Body of pancreas (tissue), 4 donors: ENCODE results near the gene UBAP1. TPM values are rescaled to one million over a fixed set of nuclear protein-coding genes. Genes with fewer than 3 reads are reported as not detected.

Experiments
- ATAC-seq: fragments of 150-250 bp; one replicate; pipeline ENCODE4 v1.9.1; 2016
- DNase-seq, 4 donors: peaks; one replicate each; pipeline ENCODE4 v3.0.0-alpha.2; 2019
- H3K27ac ChIP-seq, 4 donors: fragments of 200-600 bp; sonication (generic); 1 replicate in 3 of 4; 2 replicates in 1 of 4; pipeline versions ENCODE4 v1.5.1 to v1.6.1; 2016 to 2019; ENCODE audit warnings: mild to moderate bottlenecking in 1 of 4, mixed read lengths in 1 of 4, moderate library complexity in 1 of 4
- H3K27me3 ChIP-seq, 2 donors: fragments of 200-600 bp; sonication (generic); one replicate each; pipeline ENCODE4 v1.6.0; 2016; ENCODE audit warnings: mild to moderate bottlenecking in 1 of 2
- H3K36me3 ChIP-seq, 2 donors: fragments of 200-600 bp; sonication (generic); replicated peaks in 1 of 2; 2 replicates each; pipeline ENCODE4 v1.5.1; 2016; ENCODE audit warnings: low read depth in 2 of 2; ENCODE audit not compliant: insufficient read depth in 1 of 2
- H3K4me1 ChIP-seq: fragments of 200-600 bp; sonication (generic); one replicate; pipeline ENCODE4 v1.6.0; 2016
- H3K4me3 ChIP-seq, 2 donors: fragments of 200-600 bp; sonication (generic); 1 replicate in 1 of 2; 2 replicates in 1 of 2; pipeline ENCODE4 v1.5.1; 2016 to 2019
- H3K9me3 ChIP-seq, 3 donors: fragments of 200-600 bp; sonication (generic); 1 replicate in 2 of 3; 2 replicates in 1 of 3; pipeline ENCODE4 v1.5.1; 2016
- POLR2A ChIP-seq, 3 donors: fragments of 450-650 bp; IDR thresholded peaks; one replicate each; pipeline ENCODE4 v1.6.1; 2016; ENCODE audit warnings: antibody characterized with exemption in 3 of 3, mild to moderate bottlenecking in 2 of 3
- WGBS, 2 donors: methylation state at CpG; one replicate each; pipeline ENCODE4 v1.1.5; 2017; 5-methylcytosine and 5-hydroxymethylcytosine counted together
- intact Hi-C: fragments of 100-400 bp; cut with DNase I; formaldehyde crosslinking; loops from one replicate; pipeline ENCODE4 v1.15.1; 2023
- total RNA-seq, 2 donors: library from RNA; depleted of rRNA; stranded (reverse); fragments of >200 nt; gene quantifications; one replicate each; pipeline ENCODE4 v1.1.0, GENCODE V29; 2016
- TF ChIP-seq, protein P1 (sequence below), 7 experiments: fragments of 450-650 bp in 4 of 7; fragments of 200-600 bp in 3 of 7; sonication (generic) in 3 of 7; IDR thresholded peaks; one replicate each; pipeline ENCODE4 v1.5.1; 2016 to 2019; ENCODE audit warnings: antibody characterized with exemption in 7 of 7

UBAP1 gene
- total RNA-seq, 2 donors from 2014 or later: 18.9 to 19.1 TPM

GRCh38 chr9:34163434-34163833, 15.4 kb upstream of the UBAP1 start:
- intact Hi-C loops: no loop called here
- 77 to 83% methylated on average over 3 of the region's 3 CpGs for WGBS, 2 donors
- H3K9me3 ChIP-seq: no peaks in the 10 kb centered on the region
- H3K4me3 ChIP-seq: no peak overlapping the region
- DNase-seq (no peak), ATAC-seq (no peak)
- H3K27me3 ChIP-seq: no peaks in the 10 kb centered on the region
- no peaks in the 10 kb centered on the region for H3K4me1 ChIP-seq
- no peak for TF ChIP-seq POLR2A (IDR thresholded peaks at IDR 0.05)
- TF ChIP-seq, protein P1, sequence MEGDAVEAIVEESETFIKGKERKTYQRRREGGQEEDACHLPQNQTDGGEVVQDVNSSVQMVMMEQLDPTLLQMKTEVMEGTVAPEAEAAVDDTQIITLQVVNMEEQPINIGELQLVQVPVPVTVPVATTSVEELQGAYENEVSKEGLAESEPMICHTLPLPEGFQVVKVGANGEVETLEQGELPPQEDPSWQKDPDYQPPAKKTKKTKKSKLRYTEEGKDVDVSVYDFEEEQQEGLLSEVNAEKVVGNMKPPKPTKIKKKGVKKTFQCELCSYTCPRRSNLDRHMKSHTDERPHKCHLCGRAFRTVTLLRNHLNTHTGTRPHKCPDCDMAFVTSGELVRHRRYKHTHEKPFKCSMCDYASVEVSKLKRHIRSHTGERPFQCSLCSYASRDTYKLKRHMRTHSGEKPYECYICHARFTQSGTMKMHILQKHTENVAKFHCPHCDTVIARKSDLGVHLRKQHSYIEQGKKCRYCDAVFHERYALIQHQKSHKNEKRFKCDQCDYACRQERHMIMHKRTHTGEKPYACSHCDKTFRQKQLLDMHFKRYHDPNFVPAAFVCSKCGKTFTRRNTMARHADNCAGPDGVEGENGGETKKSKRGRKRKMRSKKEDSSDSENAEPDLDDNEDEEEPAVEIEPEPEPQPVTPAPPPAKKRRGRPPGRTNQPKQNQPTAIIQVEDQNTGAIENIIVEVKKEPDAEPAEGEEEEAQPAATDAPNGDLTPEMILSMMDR (IDR thresholded peaks at IDR 0.05): no peak
- H3K36me3 ChIP-seq: no peaks in the 10 kb centered on the region
- H3K27ac ChIP-seq: no peak overlapping the region

GRCh38 chr9:34169125-34169524, 9.7 kb upstream of the UBAP1 start:
- TF ChIP-seq, protein P1 (IDR thresholded peaks at IDR 0.05): no peak
- no peak for TF ChIP-seq POLR2A (IDR thresholded peaks at IDR 0.05)
- no peak for DNase-seq
- no peaks in the 10 kb centered on the region for H3K27me3 ChIP-seq
- H3K4me3 ChIP-seq: no peak overlapping the region
- H3K27ac ChIP-seq: no peak overlapping the region
- ATAC-seq: no peak
- no peaks in the 10 kb centered on the region for H3K36me3 ChIP-seq
- H3K9me3 ChIP-seq: no peaks in the 10 kb centered on the region
- no peaks in the 10 kb centered on the region for H3K4me1 ChIP-seq
- intact Hi-C loops: no loop called here
- WGBS, 2 donors: 85 to 89% methylated on average over 6 of the region's 6 CpGs

- peak in 1 of 4 donors; percentile 19 for DNase-seq
- Histone ChIP-seq H3K4me1 (no peaks in the 10 kb centered on the region), H3K9me3 (no peaks in the 10 kb centered on the region), H3K4me3 (no peak overlapping the region), H3K36me3 (no peaks in the 10 kb centered on the region), H3K27ac (no peak overlapping the region), H3K27me3 (no peaks in the 10 kb centered on the region)
- intact Hi-C loops: no loop called here
- TF ChIP-seq POLR2A (IDR thresholded peaks at IDR 0.05): no peak
- TF ChIP-seq, protein P1 (IDR thresholded peaks at IDR 0.05): peak in 1 of 7 experiments; percentile 6
- 55% methylated on average over 1 of the region's 1 CpG for WGBS, 2 donors
- no peak for ATAC-seq
Measured at GRCh38 chr9:34170237-34170991, 8.4 kb upstream of the UBAP1 start.

DNA sequence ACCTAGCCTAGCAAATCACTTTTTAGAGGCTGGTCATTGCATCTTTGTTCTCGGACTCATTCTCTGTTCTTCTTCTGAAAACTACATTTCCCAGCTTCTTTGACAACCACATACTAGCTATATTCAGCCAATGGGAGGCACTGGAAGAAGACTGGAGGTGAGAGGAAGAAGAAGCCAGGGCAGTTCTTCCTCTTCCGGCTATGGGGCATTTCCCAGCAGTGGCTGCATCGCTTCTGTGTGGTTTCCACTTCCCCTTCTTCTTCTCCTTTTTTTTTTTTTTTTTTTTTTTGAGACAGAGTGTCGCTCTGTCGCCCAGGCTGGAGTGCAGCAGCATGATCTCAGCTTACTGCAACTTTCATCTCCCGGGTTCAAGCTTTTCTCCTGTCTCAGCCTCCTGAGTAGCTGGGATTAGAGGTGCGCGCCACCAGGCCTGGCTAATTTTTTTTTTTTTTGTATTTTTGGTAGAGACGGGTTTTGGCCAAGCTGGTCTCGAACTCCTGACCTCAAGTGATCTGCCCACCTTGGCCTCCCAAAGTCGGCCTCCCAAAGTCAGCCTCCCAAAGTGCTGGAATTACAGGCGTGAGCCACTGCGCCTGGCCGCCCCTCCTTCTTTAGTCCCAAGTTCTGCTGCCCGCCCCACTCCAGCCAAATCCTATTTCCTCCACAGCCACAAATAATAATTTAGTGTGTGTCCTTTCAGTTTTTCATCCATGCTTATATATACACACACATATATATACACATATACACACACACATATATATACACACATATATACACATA, 6.9 kb upstream of the UBAP1 start:
- Histone ChIP-seq H3K9me3 (no peaks in the 10 kb centered on the region), H3K27ac (no peak overlapping the region), H3K36me3 (no peaks in the 10 kb centered on the region), H3K4me1 (no peaks in the 10 kb centered on the region), H3K27me3 (no peaks in the 10 kb centered on the region), H3K4me3 (no peak overlapping the region)
- intact Hi-C loops: no loop called here
- DNase-seq (peak in 1 of 4 donors; percentile 56), ATAC-seq (no peak)
- 85 to 94% methylated on average over 15 of the region's 15 CpGs for WGBS, 2 donors
- TF ChIP-seq POLR2A (IDR thresholded peaks at IDR 0.05): no peak
- TF ChIP-seq, protein P1 (IDR thresholded peaks at IDR 0.05): no peak
